AG09309 (cell line): ENCODE results near the gene FBN1.

ENCODE experiments used
- DNase-seq: peaks from one replicate; pipeline ENCODE4 v3.0.0-alpha.2; 2010; ENCODE audit warnings: low read depth
- H3K4me3 ChIP-seq: 2 replicates; pipeline ENCODE4 v1.5.1; 2011; ENCODE audit warnings: mild to moderate bottlenecking, low read depth, low read length, moderate library complexity; ENCODE audit not compliant: control insufficient read depth
- CTCF ChIP-seq: IDR thresholded peaks from 2 replicates; pipeline ENCODE4 v1.5.1; 2011; ENCODE audit warnings: mild to moderate bottlenecking, low read depth, low read length, inconsistent platforms; ENCODE audit not compliant: insufficient read depth, control insufficient read depth; ENCODE audit errors: missing control alignments

The FBN1 gene

GRCh38 chr15:48528921-48529320 lies 116.6 kb downstream of the FBN1 start:
- no peak for DNase-seq
- H3K4me3 ChIP-seq = no peak overlapping the region
- TF ChIP-seq CTCF = no peak

GRCh38 chr15:48527517-48527916 lies 118.0 kb downstream of the FBN1 start:
- DNase-seq = no peak
- TF ChIP-seq CTCF = no peak
- H3K4me3 ChIP-seq = no peak overlapping the region

- no peak for TF ChIP-seq CTCF
- H3K4me3 ChIP-seq = no peak overlapping the region
- DNase-seq = no peak
Observed at GRCh38 chr15:48522911-48523310, 122.6 kb downstream of the FBN1 start.

- no peak overlapping the region for H3K4me3 ChIP-seq
- TF ChIP-seq CTCF = no peak
- DNase-seq = no peak
Observed at GRCh38 chr15:48522123-48522522, 123.4 kb downstream of the FBN1 start.

GRCh38 chr15:48520376-48521155 lies 124.9 kb downstream of the FBN1 start:
- no peak overlapping the region for H3K4me3 ChIP-seq
- no peak for DNase-seq
- TF ChIP-seq CTCF = no peak

- TF ChIP-seq CTCF = no peak
- no peak for DNase-seq
- no peak overlapping the region for H3K4me3 ChIP-seq
Observed at GRCh38 chr15:48516121-48516520, 129.4 kb downstream of the FBN1 start.
